ENCODE results near the gene METTL17. TPM values are rescaled to one million over a fixed set of nuclear protein-coding genes. Genes with fewer than 3 reads are reported as not detected.

Gene METTL17
- total and polyA plus RNA-seq, 2 of the 8 experiments (the other 6 are each of a cell fraction or from before 2014, with no cell fraction given): 73.8 to 138 TPM

GRCh38 chr14:20999591-20999990 is 9.8 kb downstream of the METTL17 start (continued):
- TF ChIP-seq E2F6 (IDR thresholded peaks at IDR 0.05) (no peak), BRCA1 (IDR thresholded peaks at IDR 0.05; ENCODE audit: low read depth, low read length) (no peak), MAFK (IDR thresholded peaks at IDR 0.05; ENCODE audit: low read depth, low read length) (no peak)
